OCI-M2 (cell line): ENCODE results near the gene CLDND2.

Experiments used
- DNase-seq: peaks from one replicate; lab custom pipeline; 2025; ENCODE audit not compliant: unreplicated experiment; lab: John Stamatoyannopoulos, UW

The CLDND2 gene

DNA sequence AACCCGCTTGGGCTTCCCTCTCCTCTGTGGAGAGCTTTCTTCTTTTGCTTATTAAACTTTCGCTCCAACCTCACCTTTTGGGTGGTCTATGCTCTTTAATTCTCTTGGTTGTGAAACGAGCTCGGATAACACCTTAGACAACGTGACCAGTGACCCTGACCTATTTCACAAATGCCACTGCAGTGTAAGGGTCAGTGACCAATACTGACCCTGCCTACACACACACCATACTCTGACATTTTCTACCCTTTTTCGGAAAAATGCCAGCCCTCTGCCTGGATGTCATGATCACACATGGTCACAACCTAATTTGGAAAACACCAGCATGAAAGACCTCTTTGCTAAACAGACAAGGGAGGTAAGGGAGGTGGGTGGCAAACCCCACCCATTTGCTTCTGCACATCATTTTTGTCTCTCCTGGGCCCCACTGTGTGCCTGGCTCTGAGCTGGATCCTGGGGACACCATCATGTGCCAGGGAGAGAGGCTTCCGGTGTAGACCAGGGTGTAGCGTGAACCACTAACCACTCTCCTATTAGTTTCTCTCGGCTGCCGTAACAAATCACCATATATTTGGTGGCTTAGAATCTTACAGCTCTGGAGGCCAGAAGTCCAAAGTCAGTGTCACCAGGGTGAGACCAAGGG lies 12.5 kb downstream of the CLDND2 start:
- no peak for DNase-seq

DNA sequence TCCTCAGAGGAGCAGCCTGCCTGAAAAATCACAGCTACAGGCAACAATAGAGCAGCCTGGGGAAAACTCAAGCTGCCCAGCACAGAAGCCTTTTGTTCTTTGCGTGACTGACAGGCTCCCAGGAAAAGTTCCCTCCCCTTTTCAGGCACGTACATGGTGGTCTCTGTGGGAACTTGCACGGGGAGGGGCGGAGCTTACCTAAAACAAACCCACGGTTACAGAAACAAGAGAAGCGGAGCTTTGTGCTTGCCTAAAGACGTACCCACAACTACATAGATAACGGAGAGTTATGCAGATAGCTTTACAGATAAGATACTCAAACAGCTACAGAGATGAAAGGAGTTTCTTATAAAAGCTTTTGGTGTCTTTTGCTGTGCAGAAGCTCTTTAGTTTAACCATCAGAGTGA lies 14.1 kb downstream of the CLDND2 start:
- no peak for DNase-seq

DNA sequence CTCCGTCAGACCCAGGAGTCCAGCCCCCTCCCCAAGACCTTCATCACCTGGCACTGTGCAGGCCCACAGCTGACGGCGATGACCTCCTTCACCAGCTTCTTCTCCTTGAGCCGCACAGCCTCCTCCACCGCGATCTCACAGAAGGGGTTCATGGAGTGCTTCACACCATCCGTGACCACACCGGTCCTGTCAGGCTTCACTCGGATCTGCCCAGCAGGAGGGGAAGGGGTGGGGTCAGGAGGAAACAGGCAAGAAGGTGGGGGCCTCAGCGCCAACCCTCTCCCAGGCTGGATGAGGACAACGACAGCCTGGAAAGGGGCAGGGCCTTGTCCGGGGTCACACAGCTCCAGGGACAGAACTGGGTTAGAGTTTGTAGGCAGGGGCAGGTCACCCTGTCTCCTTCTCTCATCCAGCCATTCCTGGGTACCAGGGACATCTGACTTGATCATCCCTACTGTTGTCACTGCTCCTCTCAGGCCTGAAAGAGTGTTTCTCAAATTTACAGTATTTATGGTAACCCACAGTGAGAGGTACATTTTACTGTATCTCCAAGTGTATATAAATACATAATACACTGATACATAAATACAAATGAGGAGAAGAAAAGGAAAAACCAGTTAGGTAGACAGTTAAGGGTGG lies 14.6 kb downstream of the CLDND2 start:
- DNase-seq: no peak

GRCh38 chr19:51352783-51353360 lies 15.9 kb downstream of the CLDND2 start:
- no peak for DNase-seq

GRCh38 chr19:51351266-51351990 lies 17.4 kb downstream of the CLDND2 start:
- DNase-seq: no peak

- no peak for DNase-seq
Observed at GRCh38 chr19:51347209-51347928, 21.4 kb downstream of the CLDND2 start.

- DNase-seq: no peak
Observed at GRCh38 chr19:51346742-51347141, 22.1 kb downstream of the CLDND2 start.

- DNase-seq: no peak
Observed at GRCh38 chr19:51345076-51345620, 23.7 kb downstream of the CLDND2 start.

- no peak for DNase-seq
Observed at GRCh38 chr19:51342631-51343569, 25.9 kb downstream of the CLDND2 start.

GRCh38 chr19:51341976-51342580 lies 26.7 kb downstream of the CLDND2 start, which contains the start of gene VSIG10L:
Gene VSIG10L (minus strand): TSS chr19:51342139. CDS start chr19:51342124, 15 bp downstream.
- no peak for DNase-seq

GRCh38 chr19:51341066-51341465 lies 27.7 kb downstream of the CLDND2 start:
- no peak for DNase-seq

GRCh38 chr19:51339687-51340656 lies 28.8 kb downstream of the CLDND2 start:
- peak; percentile 82 for DNase-seq

GRCh38 chr19:51339313-51339686 lies 29.5 kb downstream of the CLDND2 start:
- no peak for DNase-seq

DNA sequence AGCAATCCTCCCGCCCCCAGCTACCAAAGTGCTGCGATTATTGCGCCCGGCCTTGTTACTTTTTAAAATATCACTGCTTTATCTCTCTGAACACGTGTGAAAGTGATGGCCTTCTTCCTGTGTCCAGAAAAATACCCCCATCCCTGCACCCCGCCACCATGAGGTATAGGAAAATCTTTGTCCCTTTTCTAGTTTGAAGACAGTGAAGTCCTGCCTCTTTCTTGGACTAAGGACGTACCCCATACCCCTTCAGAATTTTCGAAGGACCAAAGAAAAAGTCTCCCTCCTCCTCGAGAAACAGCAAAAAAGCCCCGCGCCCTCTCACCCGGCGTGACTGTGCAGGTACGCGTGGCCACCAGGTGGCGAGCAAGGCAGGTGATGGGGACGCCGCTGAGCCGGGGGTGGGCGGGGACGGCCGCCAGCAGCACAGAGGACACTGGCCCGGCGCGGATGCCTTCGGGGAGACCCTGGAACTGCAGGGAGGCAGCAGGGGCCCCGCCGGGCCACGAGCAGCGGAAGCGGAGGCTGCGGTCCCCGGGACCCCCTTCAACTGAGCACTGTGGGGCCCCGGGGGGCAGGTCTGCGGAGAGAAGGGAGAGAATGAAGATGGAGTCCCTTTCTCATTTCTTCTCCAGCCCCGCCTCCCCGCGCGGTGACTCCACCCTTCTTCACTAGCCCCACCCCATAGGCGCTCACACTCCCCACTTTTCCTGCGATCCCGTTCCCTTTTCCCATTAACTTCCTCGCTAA lies 30.1 kb downstream of the CLDND2 start:
- DNase-seq: peak; percentile 88

DNA sequence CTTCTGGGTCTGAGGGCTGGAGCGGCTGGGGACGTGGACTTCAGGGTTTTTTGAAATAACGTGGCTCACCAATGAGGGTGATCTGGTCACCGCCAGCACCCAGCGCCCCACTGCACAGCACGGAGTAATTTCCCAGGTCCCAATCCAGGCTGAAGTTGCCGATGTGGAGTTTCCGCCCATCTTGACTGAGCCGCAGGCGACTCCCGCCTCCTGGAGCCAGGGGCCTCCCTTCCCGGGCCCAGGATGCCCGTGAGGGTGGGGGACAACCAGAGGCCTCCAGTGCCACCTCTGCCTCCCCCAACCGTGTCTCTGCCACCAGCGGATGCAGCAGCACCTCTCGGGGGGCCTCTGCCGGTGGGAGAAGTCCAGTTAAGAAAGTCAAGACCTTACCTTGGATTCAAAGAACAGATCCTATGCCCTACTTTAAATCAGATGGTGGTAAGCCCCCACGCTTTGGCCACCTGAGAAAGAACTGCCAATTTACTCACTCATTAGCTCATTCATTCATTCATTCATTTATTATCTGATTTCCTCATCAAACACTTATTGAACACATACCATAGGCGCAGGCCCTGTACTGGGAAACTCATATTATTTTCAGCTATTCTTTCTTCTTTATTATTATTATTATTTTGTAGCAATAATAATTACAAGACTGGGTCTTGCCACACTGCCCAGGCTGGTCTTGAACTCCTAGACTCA lies 30.8 kb downstream of the CLDND2 start:
- DNase-seq: no peak

DNA sequence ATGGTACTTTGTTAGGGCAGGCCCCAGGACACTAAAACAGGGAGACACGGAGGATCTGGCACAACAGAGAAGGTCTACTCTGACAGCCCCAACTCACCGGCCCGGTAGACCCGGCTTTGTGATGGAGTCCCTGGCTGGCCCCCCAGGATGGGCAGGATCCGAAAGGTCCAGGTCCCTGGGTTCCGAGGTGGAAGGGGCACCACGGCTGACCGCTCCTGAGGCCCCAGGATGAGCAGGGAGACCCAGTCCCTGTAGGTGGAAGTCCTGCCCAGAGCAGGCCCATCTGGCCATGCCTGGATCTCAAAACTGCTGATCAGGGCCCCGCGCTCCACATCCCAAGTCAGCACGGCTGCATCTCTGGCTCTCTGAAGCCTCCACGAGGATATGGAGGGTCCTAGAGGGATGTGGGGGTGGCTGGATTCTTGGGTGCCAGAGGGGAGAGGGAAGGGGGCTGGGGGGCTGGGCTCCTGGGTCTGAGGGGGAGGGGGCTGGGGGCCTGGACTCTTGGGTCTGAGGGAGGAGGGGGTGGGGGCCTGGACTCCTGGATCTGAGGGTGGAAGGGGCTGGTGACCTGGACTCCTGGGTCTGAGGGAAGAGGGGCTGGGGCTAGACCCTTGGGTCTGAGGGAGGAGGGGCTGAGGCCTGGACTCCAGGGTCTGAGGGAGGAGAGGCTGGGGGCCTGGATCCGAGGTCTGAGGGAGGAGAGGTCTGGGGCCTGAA lies 31.5 kb downstream of the CLDND2 start:
- DNase-seq: no peak
